HG02798 (cell line): ENCODE results near the gene CORO6.
A peak's percentile ranks its signal among the peaks of the same experiment; 100 is the strongest.

Experiments
- ATAC-seq: cut with Tn5 transposase; IDR thresholded peaks from one replicate; pipeline ENCODE4 v1.9.1; 2021; ENCODE audit warnings: mild to moderate bottlenecking; ENCODE audit not compliant: unreplicated experiment, poor library complexity

CORO6 gene

DNA sequence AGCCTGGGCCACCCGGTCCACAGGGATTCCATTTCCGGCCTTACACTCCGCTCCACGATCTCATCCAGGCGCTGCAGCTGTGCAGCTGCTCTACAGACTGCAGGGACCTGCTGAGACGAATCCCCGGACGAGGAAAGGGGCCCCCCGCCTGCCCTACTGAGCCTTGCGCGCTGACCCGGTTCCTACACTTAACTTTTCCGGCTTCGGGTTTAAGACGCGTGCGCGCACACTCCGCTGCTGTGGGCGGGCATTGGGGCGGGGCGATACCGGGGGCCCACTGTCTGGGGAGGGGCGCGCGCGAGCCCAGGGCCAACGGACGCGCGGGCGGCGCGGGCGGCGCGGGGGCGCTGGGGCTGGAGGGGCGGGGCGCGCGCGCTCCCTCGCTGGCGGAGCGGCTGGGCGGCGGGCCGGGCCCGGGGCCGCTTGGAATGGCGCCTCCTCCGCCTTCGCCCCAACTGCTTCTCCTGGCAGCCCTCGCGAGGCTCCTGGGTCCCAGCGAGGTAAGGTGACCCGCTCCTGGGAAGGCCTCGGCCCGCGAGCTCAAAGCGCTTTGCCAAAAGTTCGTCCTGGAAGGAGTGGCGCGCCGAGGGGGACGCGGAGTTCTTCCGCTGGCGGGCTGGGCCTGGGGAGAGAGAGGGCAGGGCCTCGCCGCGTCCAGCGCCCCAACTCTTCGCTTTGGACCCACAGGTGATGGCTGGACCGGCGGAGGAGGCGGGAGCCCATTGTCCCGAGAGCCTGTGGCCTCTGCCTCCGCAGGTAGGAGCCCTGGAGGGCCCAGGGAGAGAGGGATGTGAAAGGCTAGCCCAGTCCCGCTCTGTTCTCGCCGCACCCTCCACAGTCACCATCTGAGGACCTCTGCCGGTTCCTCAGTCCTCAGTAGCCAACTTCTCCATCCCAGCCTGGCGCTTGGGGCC lies 54.1 kb downstream of the CORO6 start, which contains the start of gene TP53I13:
Gene TP53I13 (plus strand): TSS at position 371 of the 914 bp plus-strand sequence. CDS start 58 bp downstream, at position 429.
- peak; percentile 51 for ATAC-seq

- ATAC-seq = peak; percentile 43
These were observed 55.0 kb downstream of the CORO6 start for GRCh38 chr17:29567554-29568330.

DNA sequence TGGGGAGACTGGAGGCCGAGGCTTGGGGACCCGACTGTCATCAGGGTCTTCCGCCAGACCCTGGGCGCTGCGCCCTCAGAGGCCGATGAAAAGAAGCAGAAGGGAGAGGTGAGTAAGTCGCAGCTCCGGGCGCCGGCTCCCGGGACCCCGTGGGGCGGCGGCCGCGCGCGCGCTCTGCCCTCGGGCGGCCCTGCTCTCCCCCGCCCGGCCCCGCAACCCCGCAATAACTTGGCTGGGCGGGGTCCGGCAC lies 55.5 kb downstream of the CORO6 start:
- ATAC-seq = peak; percentile 8

- ATAC-seq = peak; percentile 29
These were observed 56.0 kb downstream of the CORO6 start, which contains the start of gene ABHD15 for GRCh38 chr17:29566473-29567303. TSS of gene ABHD15 (minus strand) at chr17:29567037. CDS start at chr17:29566966, 71 bp downstream.

- peak; percentile 18 for ATAC-seq
These were observed 56.9 kb downstream of the CORO6 start for GRCh38 chr17:29565643-29566472.
